Omental fat pad (tissue), 4 donors: Measurements from ENCODE around the gene KRTAP4-5. TPM values are rescaled to one million over a fixed set of nuclear protein-coding genes. Genes with fewer than 3 reads are reported as not detected.
"Not testable (repeated sequence)": the region's sequence is repeated elsewhere in the genome, so short reads cannot be mapped to it uniquely, and the experiment has no call there.

Source experiments
- ATAC-seq: fragments of 150-250 bp; one replicate; pipeline ENCODE4 v1.9.1; 2016; ENCODE audit warnings: mild to moderate bottlenecking, moderate library complexity; ENCODE audit not compliant: low FRiP score
- DNase-seq: peaks from one replicate; pipeline ENCODE4 v3.0.0-alpha.2; 2019; ENCODE audit warnings: low spot score
- total RNA-seq, 4 donors: library from RNA; depleted of rRNA; stranded (reverse); fragments of >200 nt; gene quantifications; one replicate each; pipeline ENCODE4 v1.1.0, GENCODE V29; 2016
- TF ChIP-seq, protein P1 (sequence below), 3 donors: fragments of 450-650 bp; IDR thresholded peaks; one replicate each; pipeline ENCODE4 v1.5.1; 2016 to 2017; ENCODE audit warnings: antibody characterized with exemption in 3 of 3, mild to moderate bottlenecking in 3 of 3, moderate library complexity in 2 of 3

KRTAP4-5 gene
- total RNA-seq, 4 donors from 2014 or later = not detected

DNA sequence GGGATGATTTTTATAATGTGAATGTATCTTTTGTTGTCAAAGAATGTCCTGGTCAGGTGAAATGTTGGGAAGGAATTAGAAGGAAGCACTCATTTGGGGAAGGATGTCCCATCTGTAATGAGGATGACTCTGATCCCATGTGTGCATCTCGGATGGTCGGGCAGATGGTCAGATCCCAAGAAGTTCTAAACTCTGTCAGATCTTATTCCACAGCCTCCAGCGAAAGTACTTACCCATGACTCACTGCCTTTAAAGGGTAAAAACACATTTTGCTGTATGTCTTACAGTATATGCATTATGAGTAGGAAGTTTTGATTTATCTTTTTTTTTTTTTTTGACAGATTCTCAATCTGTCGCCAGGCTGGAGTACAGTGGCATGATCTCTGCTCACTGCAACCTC is 30.9 kb downstream of the KRTAP4-5 start:
- ATAC-seq (no peak), DNase-seq (no peak)
- TF ChIP-seq, protein P1, sequence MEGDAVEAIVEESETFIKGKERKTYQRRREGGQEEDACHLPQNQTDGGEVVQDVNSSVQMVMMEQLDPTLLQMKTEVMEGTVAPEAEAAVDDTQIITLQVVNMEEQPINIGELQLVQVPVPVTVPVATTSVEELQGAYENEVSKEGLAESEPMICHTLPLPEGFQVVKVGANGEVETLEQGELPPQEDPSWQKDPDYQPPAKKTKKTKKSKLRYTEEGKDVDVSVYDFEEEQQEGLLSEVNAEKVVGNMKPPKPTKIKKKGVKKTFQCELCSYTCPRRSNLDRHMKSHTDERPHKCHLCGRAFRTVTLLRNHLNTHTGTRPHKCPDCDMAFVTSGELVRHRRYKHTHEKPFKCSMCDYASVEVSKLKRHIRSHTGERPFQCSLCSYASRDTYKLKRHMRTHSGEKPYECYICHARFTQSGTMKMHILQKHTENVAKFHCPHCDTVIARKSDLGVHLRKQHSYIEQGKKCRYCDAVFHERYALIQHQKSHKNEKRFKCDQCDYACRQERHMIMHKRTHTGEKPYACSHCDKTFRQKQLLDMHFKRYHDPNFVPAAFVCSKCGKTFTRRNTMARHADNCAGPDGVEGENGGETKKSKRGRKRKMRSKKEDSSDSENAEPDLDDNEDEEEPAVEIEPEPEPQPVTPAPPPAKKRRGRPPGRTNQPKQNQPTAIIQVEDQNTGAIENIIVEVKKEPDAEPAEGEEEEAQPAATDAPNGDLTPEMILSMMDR (IDR thresholded peaks at IDR 0.05) = no peak

DNA sequence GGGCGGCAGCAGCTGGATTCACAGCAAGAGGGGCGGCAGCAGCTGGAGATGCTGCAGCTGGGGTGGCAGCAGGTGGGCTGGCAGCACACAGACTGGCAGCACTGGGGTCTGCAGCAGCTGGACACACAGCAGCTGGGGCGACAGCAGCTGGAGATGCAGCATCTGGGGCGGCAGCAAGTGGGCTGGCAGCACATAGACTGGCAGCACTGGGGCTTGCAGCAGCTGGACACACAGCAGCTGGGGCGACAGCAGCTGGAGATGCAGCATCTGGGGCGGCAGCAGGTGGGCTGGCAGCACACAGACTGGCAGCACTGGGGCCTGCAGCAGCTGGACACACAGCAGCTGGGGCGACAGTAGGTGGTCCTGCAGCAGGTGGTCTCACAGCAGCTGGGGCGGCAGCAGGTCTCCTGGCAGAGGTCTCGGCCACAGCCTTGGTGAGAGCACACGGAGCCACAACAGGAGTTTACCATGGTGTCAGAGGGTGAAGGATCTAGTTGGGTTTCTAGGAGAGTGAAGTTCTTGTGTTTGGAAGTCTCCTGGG is 31.7 kb downstream of the KRTAP4-5 start, which contains the start of gene KRTAP4-11:
Gene KRTAP4-11 (minus strand): TSS at position 528 of the 541 bp plus-strand sequence. CDS start 58 bp downstream, at position 470.
- not testable (repeated sequence) for DNase-seq, ATAC-seq

GRCh38 chr17:41116297-41116696 is 33.3 kb downstream of the KRTAP4-5 start:
- ATAC-seq (no peak), DNase-seq (no peak)
- TF ChIP-seq, protein P1 (IDR thresholded peaks at IDR 0.05) = no peak

GRCh38 chr17:41111151-41111885 is 38.3 kb downstream of the KRTAP4-5 start:
- TF ChIP-seq, protein P1 (IDR thresholded peaks at IDR 0.05) = no peak

GRCh38 chr17:41108728-41109386 is 40.8 kb downstream of the KRTAP4-5 start:
- not testable (repeated sequence) for DNase-seq, ATAC-seq

More at GRCh38 chr17:41111151-41111885, 38.3 kb downstream of the KRTAP4-5 start:
- no peak for DNase-seq
- no peak for ATAC-seq

DNA sequence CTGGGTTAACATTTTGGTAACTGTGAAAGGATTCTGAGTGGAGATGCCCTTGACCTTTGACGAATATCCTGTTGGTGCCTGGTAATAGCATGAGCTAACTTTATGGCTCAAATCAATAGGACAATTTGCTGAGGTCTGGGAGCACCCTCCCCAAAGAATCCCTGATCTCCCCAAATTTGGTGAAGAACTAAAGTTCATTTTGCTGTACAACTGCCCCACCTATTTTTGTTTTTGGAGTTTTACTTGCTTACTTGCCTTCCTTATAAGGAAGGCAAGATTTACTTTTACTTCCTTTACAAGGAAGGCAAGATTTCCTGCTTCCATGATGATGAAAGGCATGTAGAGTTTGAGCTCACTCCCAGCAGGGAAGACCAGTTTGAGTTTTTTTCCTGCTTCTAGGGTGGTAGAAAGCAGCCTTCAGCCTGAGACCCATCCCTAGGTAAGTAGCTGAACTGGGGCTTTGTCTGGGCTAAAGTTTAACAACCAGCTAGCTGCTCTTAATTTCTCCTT is 41.6 kb downstream of the KRTAP4-5 start:
- no peak for ATAC-seq
- DNase-seq = no peak
- TF ChIP-seq, protein P1 (IDR thresholded peaks at IDR 0.05) = no peak

- not testable (repeated sequence) for ATAC-seq
Measured at GRCh38 chr17:41105347-41105746, 44.3 kb downstream of the KRTAP4-5 start, which contains the start of gene KRTAP4-9. TSS of gene KRTAP4-9 (plus strand) at chr17:41105389. CDS start at chr17:41105389, 0 bp downstream.

GRCh38 chr17:41104386-41105038 is 45.1 kb downstream of the KRTAP4-5 start:
- ATAC-seq, DNase-seq: not testable (repeated sequence)

More at GRCh38 chr17:41105347-41105746, 44.3 kb downstream of the KRTAP4-5 start, which contains the start of gene KRTAP4-9:
- not testable (repeated sequence) for DNase-seq
